Measurements from ENCODE around the gene SLIT3.

GRCh38 chr5:168984135-168984675 lies 316.7 kb downstream of the SLIT3 start:
- TF ChIP-seq CTCF (IDR thresholded peaks at IDR 0.05) (no peak), POLR2A (IDR thresholded peaks at IDR 0.05) (no peak)
